ENCODE results near the gene DLGAP4.

Gene DLGAP4

GRCh38 chr20:36275441-36276189 lies 30.5 kb upstream of the DLGAP4 start:
- DNase-seq, result peak; percentile 76

- DNase-seq, result no peak
Measured at GRCh38 chr20:36277546-36277945, 28.6 kb upstream of the DLGAP4 start.

- DNase-seq, result no peak
Measured at GRCh38 chr20:36279362-36279761, 26.8 kb upstream of the DLGAP4 start.

GRCh38 chr20:36279776-36280175 lies 26.4 kb upstream of the DLGAP4 start:
- DNase-seq, result peak; percentile 81

- DNase-seq, result no peak
Measured at GRCh38 chr20:36281785-36282380, 24.3 kb upstream of the DLGAP4 start.

- no peak for DNase-seq
Measured at GRCh38 chr20:36284751-36285150, 21.4 kb upstream of the DLGAP4 start.

GRCh38 chr20:36285746-36286447 lies 20.2 kb upstream of the DLGAP4 start:
- no peak for DNase-seq

- no peak for DNase-seq
Measured at GRCh38 chr20:36297656-36298055, 8.5 kb upstream of the DLGAP4 start.

GRCh38 chr20:36298061-36298460 lies 8.1 kb upstream of the DLGAP4 start:
- no peak for DNase-seq

GRCh38 chr20:36298795-36299339 lies 7.3 kb upstream of the DLGAP4 start:
- no peak for DNase-seq

- DNase-seq, result no peak
Measured at GRCh38 chr20:36299459-36299858, 6.7 kb upstream of the DLGAP4 start.

- no peak for DNase-seq
Measured at GRCh38 chr20:36301359-36302119, 4.6 kb upstream of the DLGAP4 start.

GRCh38 chr20:36303020-36303595 lies 3.0 kb upstream of the DLGAP4 start:
- no peak for DNase-seq

GRCh38 chr20:36303831-36304230 lies 2.3 kb upstream of the DLGAP4 start:
- no peak for DNase-seq

- DNase-seq, result no peak
Measured at GRCh38 chr20:36304786-36305495, 1.2 kb upstream of the DLGAP4 start.

GRCh38 chr20:36306553-36307411 lies 643 bp downstream of the DLGAP4 start:
- DNase-seq, result peak; percentile 25

- DNase-seq, result no peak
Measured at GRCh38 chr20:36307412-36308325, 1.5 kb downstream of the DLGAP4 start.

GRCh38 chr20:36308353-36308752 lies 2.2 kb downstream of the DLGAP4 start:
- DNase-seq, result no peak

GRCh38 chr20:36308986-36309385 lies 2.8 kb downstream of the DLGAP4 start:
- DNase-seq, result no peak

- no peak for DNase-seq
Measured at GRCh38 chr20:36309643-36310042, 3.5 kb downstream of the DLGAP4 start.

Measured in NCI-H82 (cell line).